B cell (primary cell): Measurements from ENCODE around the gene ELOVL1. TPM values are rescaled to one million over a fixed set of nuclear protein-coding genes. Genes with fewer than 3 reads are reported as not detected.
A peak's percentile ranks its signal among the peaks of the same experiment; 100 is the strongest.

Experiments
- ATAC-seq: fragments of 200-7000 bp; cut with Tn5 transposase; one replicate; pipeline ENCODE4 v1.10.0; 2021; ENCODE audit warnings: low read depth, mild to moderate bottlenecking, moderate number of reproducible peaks, moderate library complexity
- CTCF ChIA-PET: fragments of 350-600 bp; sonication (Branson Sonifier 250); formaldehyde crosslinking; loops from one replicate; lab custom pipeline; 2021; ENCODE audit warnings: antibody characterized with exemption, inconsistent platforms; lab: Charles Lee
- POLR2A ChIA-PET: fragments of 350-600 bp; sonication (Branson Sonifier 250); formaldehyde crosslinking; loops from one replicate; lab custom pipeline; 2021; ENCODE audit warnings: antibody characterized with exemption; lab: Charles Lee
- DNase-seq: peaks from one replicate; pipeline ENCODE4 v3.0.0; 2013
- H2AFZ ChIP-seq: 2 replicates; pipeline ENCODE4 v1.6.1; 2012; ENCODE audit warnings: mild to moderate bottlenecking, low read depth, low read length; ENCODE audit not compliant: insufficient read depth, poor library complexity, severe bottlenecking
- H3K27ac ChIP-seq, 2 donors: 1 replicate in 1 of 2; 2 replicates in 1 of 2; pipeline ENCODE4 v1.5.1; 2012 to 2013; ENCODE audit warnings: low read length in 2 of 2, mild to moderate bottlenecking in 2 of 2, moderate library complexity in 1 of 2
- H3K27me3 ChIP-seq, 4 experiments: fragments of 200-600 bp in 1 of 4; sonication (generic) in 1 of 4; replicated peaks in 1 of 4; 1 replicate in 2 of 4; 2 replicates in 2 of 4; pipeline versions ENCODE4 v1.6.1 to v1.7.0; 2013 to 2016; ENCODE audit warnings: low read length in 3 of 4, mild to moderate bottlenecking in 2 of 4, mixed read lengths in 1 of 4, moderate library complexity in 1 of 4; ENCODE audit not compliant: insufficient read depth in 4 of 4, control insufficient read depth in 3 of 4; ENCODE audit errors: control extremely low read depth in 1 of 4
- H3K36me3 ChIP-seq, 2 experiments: replicated peaks in 1 of 2; 1 replicate in 1 of 2; 2 replicates in 1 of 2; pipeline versions ENCODE4 v1.6.1 to v1.7.1; 2013; ENCODE audit warnings: low read length in 1 of 2; ENCODE audit not compliant: insufficient read depth in 2 of 2, control insufficient read depth in 1 of 2; ENCODE audit errors: control extremely low read depth in 1 of 2, extremely low read depth in 1 of 2
- H3K4me1 ChIP-seq, 2 donors: fragments of 200-600 bp in 1 of 2; sonication (generic) in 1 of 2; 1 replicate in 1 of 2; 2 replicates in 1 of 2; pipeline versions ENCODE4 v1.5.1 to v1.6.1; 2013 to 2017; ENCODE audit warnings: low read length in 2 of 2; ENCODE audit not compliant: control insufficient read depth in 2 of 2, insufficient read depth in 2 of 2
- H3K4me2 ChIP-seq: replicated peaks from 2 replicates; pipeline ENCODE3; 2012; ENCODE audit warnings: mild to moderate bottlenecking, low read depth, low read length; ENCODE audit not compliant: poor library complexity, severe bottlenecking
- H3K4me3 ChIP-seq, 5 experiments: fragments of 200-600 bp in 1 of 5; sonication (generic) in 1 of 5; 1 replicate in 3 of 5; 2 replicates in 2 of 5; pipeline versions ENCODE4 v1.5.1 to v1.7.0; 2011 to 2016; ENCODE audit warnings: low read length in 4 of 5, mild to moderate bottlenecking in 4 of 5, low read depth in 2 of 5, control low read depth in 1 of 5, moderate library complexity in 1 of 5; ENCODE audit not compliant: insufficient read depth in 1 of 5; ENCODE audit errors: control extremely low read depth in 1 of 5, extremely low read depth in 1 of 5
- H3K79me2 ChIP-seq: fragments of 200-600 bp; sonication (generic); one replicate; pipeline ENCODE4 v1.6.0; 2016; ENCODE audit warnings: low read length; ENCODE audit not compliant: control insufficient read depth, insufficient read depth
- H3K9ac ChIP-seq: fragments of 200-600 bp; sonication (generic); 2 replicates; pipeline ENCODE4 v1.6.1; 2017; ENCODE audit warnings: mild to moderate bottlenecking, low read length, moderate library complexity
- H3K9me3 ChIP-seq, 3 donors: one replicate each; pipeline versions ENCODE4 v1.6.1 to v1.7.1; 2013; ENCODE audit warnings: low read length in 2 of 3; ENCODE audit not compliant: control insufficient read depth in 2 of 3, insufficient read depth in 1 of 3; ENCODE audit errors: control extremely low read depth in 1 of 3
- H4K20me1 ChIP-seq: 2 replicates; pipeline ENCODE4 v1.6.0; 2012; ENCODE audit warnings: mild to moderate bottlenecking, low read length; ENCODE audit not compliant: insufficient read depth, control insufficient read depth, poor library complexity, severe bottlenecking
- H3K27ac Mint-ChIP-seq: one replicate; pipeline ENCODE4 v1.8.0; 2021; ENCODE audit warnings: mixed read lengths
- H3K27me3 Mint-ChIP-seq: one replicate; pipeline ENCODE4 v1.8.0; 2021; ENCODE audit warnings: mixed read lengths
- H3K4me1 Mint-ChIP-seq: one replicate; pipeline ENCODE4 v1.8.0; 2021; ENCODE audit warnings: mixed read lengths
- H3K4me3 Mint-ChIP-seq: one replicate; pipeline ENCODE4 v1.8.0; 2021; ENCODE audit warnings: mixed read lengths
- H3K9me3 Mint-ChIP-seq: one replicate; pipeline ENCODE4 v1.8.0; 2022; ENCODE audit warnings: mixed read lengths; ENCODE audit not compliant: insufficient read depth
- EZH2 ChIP-seq: IDR thresholded peaks from 2 replicates; pipeline ENCODE4 v1.6.1; 2012; ENCODE audit warnings: borderline replicate concordance, low read depth, mild to moderate bottlenecking, moderate library complexity, low read length; ENCODE audit not compliant: insufficient read depth, poor library complexity, severe bottlenecking
- WGBS: methylation state at CpG from one replicate; pipeline ENCODE4 v1.1.5; 2013; ENCODE audit warnings: missing lambda C conversion rate; ENCODE audit not compliant: insufficient coverage; 5-methylcytosine and 5-hydroxymethylcytosine counted together
- intact Hi-C: fragments of 100-400 bp; cut with micrococcal nuclease; formaldehyde crosslinking; loops from one replicate; pipeline ENCODE4 v1.10.0; 2022
- polyA plus RNA-seq: library from polyadenylated mRNA; depleted of rRNA; stranded (reverse); fragments of >200 nt; gene quantifications from 2 replicates; pipeline ENCODE4 v1.2.3, GENCODE V29; 2012
- total RNA-seq, 2 donors: library from RNA; stranded (reverse); fragments of 120-200 nt in 1 of 2; gene quantifications; 1 replicate in 1 of 2; 2 replicates in 1 of 2; pipeline versions ENCODE4 v1.2.3 to v1.2.4, GENCODE V29; 2013 to 2022
- TF ChIP-seq, protein P1 (sequence below): fragments of 200-600 bp; IDR thresholded peaks from one replicate; pipeline ENCODE4 v1.8.0; 2022; ENCODE audit warnings: antibody characterized with exemption, mild to moderate bottlenecking

ELOVL1 gene
- total and polyA plus RNA-seq, 2 donors (not counting 1 experiment from before 2014, with no cell fraction given): 65.4 to 78.8 TPM

DNA sequence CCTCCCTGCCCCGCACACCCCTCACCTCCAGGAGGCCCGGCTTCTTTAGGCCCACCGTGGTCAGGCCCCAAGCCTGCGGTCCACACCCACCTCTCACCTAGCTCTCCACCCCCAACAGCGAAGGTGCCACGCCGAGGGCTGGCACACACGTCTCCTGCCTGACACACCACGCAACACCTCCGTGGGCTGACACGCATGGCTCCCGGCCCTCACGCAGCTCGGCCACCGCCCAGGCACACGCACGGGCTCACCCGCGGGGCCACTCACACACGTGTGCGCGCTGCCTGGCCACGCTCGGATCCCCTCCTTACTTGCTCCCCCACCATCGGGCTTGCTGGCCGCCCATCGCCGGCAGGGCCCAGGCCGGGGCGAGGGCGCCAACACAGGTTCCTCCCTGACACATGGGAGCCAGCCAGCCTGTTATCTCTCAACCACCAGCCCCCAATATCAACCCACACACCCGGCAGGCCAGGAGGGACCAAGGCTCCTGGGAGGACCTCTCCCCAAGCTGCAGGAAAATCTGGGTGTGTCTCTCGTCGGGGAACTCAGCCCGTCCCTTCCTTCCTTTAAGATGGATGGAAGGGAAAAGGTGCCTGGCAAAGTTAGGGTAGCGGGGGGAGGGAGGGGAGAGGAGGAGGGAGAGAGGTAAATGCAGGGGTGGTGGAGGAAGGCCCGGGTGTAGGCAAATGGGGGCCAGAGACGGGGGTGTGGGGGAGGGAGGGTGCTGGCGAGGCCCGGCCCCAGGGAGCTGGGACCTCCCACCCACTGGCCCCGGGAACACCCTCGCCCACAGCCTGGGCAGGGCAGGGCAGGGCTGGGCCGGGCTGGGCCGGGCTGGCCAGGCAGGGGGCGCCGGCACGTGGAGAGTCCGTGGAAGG, 546 bp downstream of the ELOVL1 start:
- Mint-ChIP-seq H3K27ac (peak overlapping the region; percentile 94), H3K9me3 (no peaks in the 10 kb centered on the region), H3K27me3 (no peaks in the 10 kb centered on the region), H3K4me3 (peak overlapping the region; percentile 93), H3K4me1 (peaks cover 45% of the 10 kb centered on the region)
- Histone ChIP-seq H4K20me1 (peaks cover 32% of the 10 kb centered on the region), H3K4me2 (peak overlapping the region; percentile 100), H3K9me3 (no peaks in the 10 kb centered on the region), H3K79me2 (peaks cover 52% of the 10 kb centered on the region), H3K9ac (peak overlapping the region; percentile 86), H2AFZ (peak overlapping the region; percentile 87), H3K4me1 (peaks cover 18 to 26% of the 10 kb centered on the region in 2 donors), H3K27ac (peak overlapping the region; percentile 56 to 96), H3K36me3 (peaks cover 0 to 30% of the 10 kb centered on the region in 2 experiments), H3K4me3 (peak overlapping the region; percentile 64 to 90 (median 81)), H3K27me3 (no peaks in the 10 kb centered on the region)
- intact Hi-C loops: loop anchor here (5.0 to 10.0 kb wide), 4 partner anchors 285 to 665 kb away; partner anchors contain the start of genes C1orf50, KDM4A, P3H1 and SLC2A1
- peak; percentile 40 for ATAC-seq
- ChIA-PET POLR2A (interaction anchor here (0.5 to 2.5 kb wide), 9 partner anchors 9 to 600 kb away, joined by 3 to 34 read pairs (median 3); partner anchors contain the start of genes C1orf50, CDC20, KDM4A and MED8), CTCF (interaction anchor here (0.9 to 2.5 kb wide), 9 partner anchors 9 to 294 kb away, joined by 3 to 14 read pairs (median 6); partner anchors contain the start of genes MED8 and SZT2)
- 1% methylated on average over 46 of the region's 48 CpGs for WGBS
- peak; percentile 62 for DNase-seq
- TF ChIP-seq, protein P1, sequence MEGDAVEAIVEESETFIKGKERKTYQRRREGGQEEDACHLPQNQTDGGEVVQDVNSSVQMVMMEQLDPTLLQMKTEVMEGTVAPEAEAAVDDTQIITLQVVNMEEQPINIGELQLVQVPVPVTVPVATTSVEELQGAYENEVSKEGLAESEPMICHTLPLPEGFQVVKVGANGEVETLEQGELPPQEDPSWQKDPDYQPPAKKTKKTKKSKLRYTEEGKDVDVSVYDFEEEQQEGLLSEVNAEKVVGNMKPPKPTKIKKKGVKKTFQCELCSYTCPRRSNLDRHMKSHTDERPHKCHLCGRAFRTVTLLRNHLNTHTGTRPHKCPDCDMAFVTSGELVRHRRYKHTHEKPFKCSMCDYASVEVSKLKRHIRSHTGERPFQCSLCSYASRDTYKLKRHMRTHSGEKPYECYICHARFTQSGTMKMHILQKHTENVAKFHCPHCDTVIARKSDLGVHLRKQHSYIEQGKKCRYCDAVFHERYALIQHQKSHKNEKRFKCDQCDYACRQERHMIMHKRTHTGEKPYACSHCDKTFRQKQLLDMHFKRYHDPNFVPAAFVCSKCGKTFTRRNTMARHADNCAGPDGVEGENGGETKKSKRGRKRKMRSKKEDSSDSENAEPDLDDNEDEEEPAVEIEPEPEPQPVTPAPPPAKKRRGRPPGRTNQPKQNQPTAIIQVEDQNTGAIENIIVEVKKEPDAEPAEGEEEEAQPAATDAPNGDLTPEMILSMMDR: no peak
- no peak for TF ChIP-seq EZH2
